ENCODE results near the gene ERC2.
A peak's percentile ranks its signal among the peaks of the same experiment; 100 is the strongest.
"Not testable (repeated sequence)": the region's sequence is repeated elsewhere in the genome, so short reads cannot be mapped to it uniquely, and the experiment has no call there.

Gene ERC2

DNA sequence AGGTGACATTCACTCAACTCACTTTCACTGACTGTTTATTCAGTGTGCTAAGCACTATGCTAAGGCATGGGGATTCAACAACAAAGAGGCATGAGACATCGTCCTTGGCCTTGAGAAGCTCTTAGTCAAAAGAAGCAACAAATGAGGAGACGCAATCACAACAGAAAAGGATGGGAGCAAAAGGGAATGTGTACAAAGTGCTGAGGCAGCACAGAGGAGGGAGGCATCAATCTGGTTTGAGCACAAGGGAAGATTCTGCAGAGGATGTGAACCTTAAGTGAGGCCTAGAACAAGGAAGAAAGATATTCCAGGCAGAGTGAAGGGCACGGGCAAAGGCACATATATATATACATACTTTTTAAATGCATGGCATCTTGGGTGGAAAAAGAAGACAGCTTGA, 151.3 kb downstream of the ERC2 start:
- no peak for FAIRE-seq
- no peak for DNase-seq (ENCODE audit: low spot score)

DNA sequence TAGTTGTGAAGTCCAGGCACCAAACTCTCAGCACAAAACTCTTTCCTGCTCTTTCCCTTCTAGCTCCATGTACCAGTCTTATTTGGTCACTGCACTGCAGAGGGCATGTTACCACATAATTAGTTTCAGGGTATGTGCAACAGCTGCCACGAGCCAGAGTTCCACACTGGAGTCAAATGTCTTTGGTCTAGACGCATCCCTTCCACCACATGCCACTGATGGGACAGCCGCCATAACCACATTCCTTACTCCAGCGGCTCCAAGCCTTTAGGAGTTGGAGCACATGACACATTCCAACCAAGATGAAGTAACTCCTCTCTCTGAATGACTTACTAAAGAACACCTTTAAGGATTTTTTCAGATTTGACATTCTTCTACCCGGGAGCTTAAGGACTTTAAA, 153.4 kb downstream of the ERC2 start:
- FAIRE-seq (no peak), DNase-seq (ENCODE audit: low spot score) (peak; percentile 17)

- FAIRE-seq: no peak
- no peak for DNase-seq (ENCODE audit: low spot score)
Measured at GRCh38 chr3:56309465-56309864, 158.8 kb downstream of the ERC2 start.

- DNase-seq (ENCODE audit: low spot score) (no peak), FAIRE-seq (no peak)
Measured at GRCh38 chr3:56308471-56308870, 159.8 kb downstream of the ERC2 start.

GRCh38 chr3:56304069-56304468, 164.2 kb downstream of the ERC2 start:
- DNase-seq (ENCODE audit: low spot score) (no peak), FAIRE-seq (no peak)

DNA sequence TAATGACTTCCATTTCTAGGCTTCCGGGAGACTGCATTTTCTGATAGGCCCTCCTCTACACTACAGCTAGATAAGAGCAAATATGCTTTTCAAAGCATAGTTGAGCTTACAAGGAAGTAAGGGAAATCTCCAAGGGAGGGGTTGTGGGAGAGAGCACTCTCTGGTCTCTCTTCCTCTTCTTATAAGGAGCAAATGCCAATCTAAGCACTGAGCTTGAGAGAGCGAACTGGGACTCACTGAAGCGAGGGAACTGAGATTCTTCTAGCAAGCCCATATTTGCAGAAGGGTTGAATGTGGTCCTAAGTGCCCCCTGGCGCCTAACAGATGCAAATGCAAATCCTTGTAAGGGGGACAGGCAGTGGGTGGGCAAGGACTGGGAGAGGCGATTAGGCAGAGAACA, 164.8 kb downstream of the ERC2 start:
- FAIRE-seq: no peak
- DNase-seq (ENCODE audit: low spot score): peak; percentile 7

DNA sequence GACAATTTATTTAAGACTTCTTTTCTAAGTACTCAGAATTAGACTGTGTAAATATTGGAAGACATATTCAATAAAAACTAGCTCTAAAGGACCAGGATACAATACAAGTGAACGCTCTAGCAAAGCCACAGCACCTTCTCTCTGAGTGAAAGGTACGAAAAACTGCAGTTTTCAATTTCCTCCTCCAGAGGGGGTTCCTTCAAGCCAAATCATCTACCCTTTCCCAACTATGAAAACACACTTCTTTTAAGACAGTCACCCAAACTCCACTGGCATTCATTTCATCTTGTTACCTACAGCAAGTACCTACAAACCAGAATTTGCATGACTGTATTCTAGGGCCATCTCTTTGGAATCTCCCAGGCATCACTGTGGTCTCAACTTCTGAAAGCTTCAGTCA, 165.8 kb downstream of the ERC2 start:
- no peak for FAIRE-seq

GRCh38 chr3:56297281-56297840, 170.9 kb downstream of the ERC2 start:
- no peak for DNase-seq (ENCODE audit: low spot score)
- no peak for FAIRE-seq

More for the DNA sequence above, 165.8 kb downstream of the ERC2 start:
- DNase-seq (ENCODE audit: low spot score): no peak

- no peak for FAIRE-seq
- no peak for DNase-seq (ENCODE audit: low spot score)
Measured at GRCh38 chr3:56296361-56296760, 171.9 kb downstream of the ERC2 start.

- DNase-seq (ENCODE audit: low spot score): no peak
- no peak for FAIRE-seq
Measured at GRCh38 chr3:56295161-56295560, 173.1 kb downstream of the ERC2 start.

- DNase-seq (ENCODE audit: low spot score) (no peak), FAIRE-seq (no peak)
Measured at GRCh38 chr3:56294286-56294685, 174.0 kb downstream of the ERC2 start.

DNA sequence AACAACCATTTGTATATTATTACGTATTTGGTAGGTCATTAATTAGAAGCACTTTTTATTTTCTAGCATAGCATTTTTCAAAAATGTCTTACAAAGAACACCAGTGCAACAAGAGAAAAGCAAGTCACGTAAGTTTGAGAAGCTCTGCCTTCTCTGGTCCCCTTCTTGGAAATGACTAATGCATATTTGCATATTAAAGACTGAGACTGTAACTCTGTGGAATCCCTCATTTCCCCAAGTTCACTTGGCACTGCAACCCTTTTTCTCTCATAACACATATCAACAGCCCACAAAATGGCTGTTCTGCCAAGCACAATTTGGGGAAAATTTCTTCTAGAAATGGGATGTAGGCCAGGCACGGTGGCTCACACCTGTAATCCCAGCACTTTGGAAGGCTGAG, 176.3 kb downstream of the ERC2 start:
- DNase-seq (ENCODE audit: low spot score) (no peak), FAIRE-seq (no peak)

- DNase-seq (ENCODE audit: low spot score) (no peak), FAIRE-seq (no peak)
Measured at GRCh38 chr3:56291244-56291680, 177.0 kb downstream of the ERC2 start.

DNA sequence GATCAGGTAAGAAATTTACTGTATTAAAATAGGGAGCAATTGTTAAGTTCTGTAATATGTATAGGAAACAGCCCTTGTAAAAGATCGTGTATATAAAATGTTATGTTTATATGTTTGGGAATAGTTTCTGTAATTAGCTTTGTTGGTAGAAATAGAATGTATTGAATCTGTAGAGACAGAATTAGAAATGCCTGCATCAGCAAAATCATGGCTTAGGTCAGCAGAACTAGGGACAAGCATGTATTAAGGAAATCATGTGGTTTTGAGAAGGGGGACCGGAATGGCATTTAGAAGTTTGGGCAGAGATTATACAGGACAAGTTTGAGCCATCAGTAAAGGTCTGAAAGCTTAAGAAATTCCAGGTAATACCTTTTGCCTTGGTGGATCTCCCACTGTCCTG, 177.9 kb downstream of the ERC2 start:
- no peak for DNase-seq (ENCODE audit: low spot score)
- no peak for FAIRE-seq

DNA sequence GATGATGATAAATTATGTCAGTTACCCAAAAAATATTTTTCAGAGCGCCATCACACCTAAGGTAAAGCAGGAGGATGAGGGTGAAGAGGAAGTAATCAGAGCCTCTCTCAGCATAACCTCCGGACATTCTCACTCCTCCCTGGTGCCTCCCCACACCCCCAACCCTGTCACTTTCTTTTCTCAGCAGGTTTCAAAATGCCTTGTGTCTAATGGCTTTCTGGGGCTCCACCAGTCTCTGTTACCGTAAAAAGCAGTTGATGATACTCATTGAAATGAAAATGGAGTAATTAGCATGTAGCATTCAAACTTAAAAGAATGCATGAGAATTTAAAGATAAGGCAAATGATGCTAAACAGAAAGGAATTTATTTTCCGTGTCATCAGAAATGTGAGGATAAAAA, 180.0 kb downstream of the ERC2 start:
- FAIRE-seq: no peak
- no peak for DNase-seq (ENCODE audit: low spot score)

DNA sequence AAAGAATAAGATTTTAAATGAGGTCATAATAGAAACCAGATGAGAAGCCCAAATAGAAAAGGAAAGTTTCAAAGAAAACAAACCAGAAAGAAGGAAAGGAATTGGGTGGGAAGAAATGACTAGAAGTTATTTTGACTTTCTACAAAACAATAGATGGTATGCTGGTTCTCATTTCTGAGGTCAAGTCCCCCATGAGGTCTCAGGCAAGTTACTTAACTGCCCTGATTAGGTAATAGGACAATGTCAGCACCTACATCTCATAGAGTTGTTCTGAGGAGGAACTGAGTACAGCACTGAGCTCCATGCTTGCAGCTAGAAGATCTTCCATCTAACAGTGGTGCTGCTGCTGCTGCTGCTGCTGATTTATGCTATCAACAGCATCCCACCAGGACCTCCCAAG, 185.9 kb downstream of the ERC2 start:
- DNase-seq (ENCODE audit: low spot score): no peak
- FAIRE-seq: no peak

- FAIRE-seq (no peak), DNase-seq (ENCODE audit: low spot score) (no peak)
Measured at GRCh38 chr3:56277236-56277635, 191.0 kb downstream of the ERC2 start.

DNA sequence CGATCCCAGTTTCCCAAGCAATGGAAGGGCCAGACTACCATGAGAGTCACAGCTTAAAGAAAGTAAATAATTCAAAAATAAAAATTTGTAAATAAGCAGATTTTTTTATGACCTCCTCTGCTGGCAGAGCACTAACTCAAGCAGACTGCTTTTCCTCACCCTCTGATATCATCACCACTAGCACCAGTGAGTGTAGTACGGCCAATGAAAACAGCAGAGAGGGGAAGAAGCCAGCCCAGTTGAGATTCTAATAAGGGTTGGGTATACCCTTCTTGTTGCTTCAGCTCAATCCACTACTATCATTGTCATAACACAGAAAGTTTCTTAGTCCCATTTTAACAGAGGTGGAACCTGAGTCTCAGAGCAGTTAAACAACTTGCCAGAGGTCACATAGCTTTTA, 193.1 kb downstream of the ERC2 start:
- DNase-seq (ENCODE audit: low spot score) (no peak), FAIRE-seq (no peak)

- FAIRE-seq (no peak), DNase-seq (ENCODE audit: low spot score) (no peak)
Measured at GRCh38 chr3:56269755-56270535, 198.3 kb downstream of the ERC2 start.

DNA sequence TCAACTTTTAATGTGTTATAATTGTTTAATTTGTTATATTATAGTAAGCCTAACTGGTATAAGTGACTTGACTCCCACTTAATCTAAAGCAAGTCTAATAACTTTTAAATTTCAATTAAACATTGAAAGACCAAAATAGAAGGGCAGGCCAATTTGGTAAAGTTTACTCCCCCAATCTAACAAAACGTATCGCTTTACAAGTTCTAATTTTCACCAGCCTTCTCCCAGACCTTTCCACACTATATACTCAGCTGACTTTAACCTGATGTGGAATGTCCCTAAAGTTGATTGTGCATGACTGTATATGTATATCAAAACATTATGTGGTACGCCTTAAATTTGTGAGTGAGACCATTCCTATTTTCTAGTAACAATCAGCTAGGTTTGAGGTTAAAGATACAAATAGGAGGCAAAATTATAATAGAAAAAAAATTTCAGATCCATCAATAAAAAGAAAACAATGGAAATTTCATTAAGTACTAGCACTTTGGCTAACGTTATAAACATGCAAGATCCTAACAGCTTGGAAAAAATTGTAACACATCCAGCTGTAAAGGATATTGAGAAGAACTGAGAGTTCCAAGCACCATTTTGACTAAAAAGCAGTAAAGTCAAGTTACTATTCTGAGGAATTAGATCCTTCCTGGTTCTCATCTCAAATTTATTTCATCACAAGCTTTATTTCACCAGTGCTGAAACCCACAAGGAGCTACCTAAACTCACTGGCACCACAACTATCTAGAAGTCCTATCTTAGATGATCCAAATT, 199.5 kb downstream of the ERC2 start:
- no peak for DNase-seq (ENCODE audit: low spot score)
- FAIRE-seq: no peak

- not testable (repeated sequence) for DNase-seq (ENCODE audit: low spot score); FAIRE-seq
Measured at GRCh38 chr3:56261852-56262251, 206.4 kb downstream of the ERC2 start.

DNA sequence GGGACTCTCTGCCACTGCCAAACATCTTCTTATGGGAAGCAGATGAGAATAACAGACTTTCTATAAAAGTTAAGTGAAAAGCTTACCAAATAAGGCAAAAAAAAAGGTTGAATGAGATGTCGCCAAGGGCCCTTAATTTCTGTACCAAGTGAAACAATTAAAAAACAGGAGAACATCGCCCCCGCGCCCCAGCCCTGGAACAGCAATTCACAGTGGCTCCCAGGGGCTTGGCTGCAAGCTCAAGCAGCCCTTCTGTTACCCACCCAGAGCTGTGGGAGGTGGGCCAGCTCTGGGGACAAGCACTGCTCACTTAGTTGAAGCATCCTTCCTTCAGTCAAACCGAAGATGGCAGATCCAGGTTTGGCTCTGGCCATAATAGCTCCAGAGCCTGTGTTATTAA, 208.0 kb downstream of the ERC2 start:
- DNase-seq (ENCODE audit: low spot score): no peak

More for the DNA sequence above, 208.0 kb downstream of the ERC2 start:
- no peak for FAIRE-seq

Measured in RCC 7860 (cell line).